Neural cell (in vitro differentiated cells): ENCODE data around the gene PARVA. TPM values are rescaled to one million over a fixed set of nuclear protein-coding genes. Genes with fewer than 3 reads are reported as not detected.

ENCODE experiments used
- H2AFZ ChIP-seq: fragments of 200-600, 300-800 bp; sonication (generic), shearing (Covaris generic); 2 replicates; pipeline ENCODE4 v1.6.0; 2014; ENCODE audit warnings: low read depth, mild to moderate bottlenecking, antibody characterized with exemption, low read length, moderate library complexity
- H3F3A ChIP-seq: fragments of 200-600 bp; shearing (Covaris generic); 2 replicates; pipeline ENCODE4 v1.6.1; 2016; ENCODE audit warnings: mild to moderate bottlenecking, moderate library complexity, mixed read lengths, antibody characterized with exemption, low read length; ENCODE audit not compliant: insufficient read depth, poor library complexity, severe bottlenecking
- H3K27ac ChIP-seq: fragments of 200-600, 300-800 bp; sonication (generic), shearing (Covaris generic); 2 replicates; pipeline ENCODE4 v1.5.1; 2014; ENCODE audit warnings: mild to moderate bottlenecking, low read length, moderate library complexity
- H3K27me3 ChIP-seq: fragments of 300-800, 200-600 bp; sonication (generic), shearing (Covaris generic); 2 replicates; pipeline ENCODE4 v1.6.0; 2014; ENCODE audit warnings: mild to moderate bottlenecking, low read depth, low read length, moderate library complexity; ENCODE audit not compliant: insufficient read depth
- H3K36me3 ChIP-seq: fragments of 300-800, 200-600 bp; sonication (generic), shearing (Covaris generic); 2 replicates; pipeline ENCODE4 v1.5.1; 2014; ENCODE audit warnings: mild to moderate bottlenecking, antibody characterized with exemption, low read length, moderate library complexity; ENCODE audit not compliant: insufficient read depth
- H3K4me2 ChIP-seq: fragments of 300-800, 200-600 bp; sonication (generic), shearing (Covaris generic); 2 replicates; pipeline ENCODE4 v1.6.0; 2014; ENCODE audit warnings: mild to moderate bottlenecking, low read length
- H3K4me3 ChIP-seq: fragments of 300-800, 200-600 bp; sonication (generic), shearing (Covaris generic); 2 replicates; pipeline ENCODE4 v1.5.1; 2014; ENCODE audit warnings: mild to moderate bottlenecking, low read length, moderate library complexity
- H3K79me2 ChIP-seq: fragments of 200-600 bp; shearing (Covaris generic); replicated peaks from 2 replicates; pipeline ENCODE4 v1.6.0; 2014; ENCODE audit warnings: mild to moderate bottlenecking, low read length, moderate library complexity; ENCODE audit not compliant: insufficient read depth
- H3K9ac ChIP-seq: fragments of 300-800, 200-600 bp; sonication (generic), shearing (Covaris generic); 2 replicates; pipeline ENCODE4 v1.6.1; 2016; ENCODE audit warnings: mild to moderate bottlenecking, low read length, mixed read lengths
- H3K9me2 ChIP-seq: fragments of 200-600 bp; shearing (Covaris generic); 2 replicates; pipeline ENCODE4 v1.6.1; 2016; ENCODE audit warnings: mild to moderate bottlenecking, low read length, mixed read lengths; ENCODE audit not compliant: insufficient read depth
- H3K9me3 ChIP-seq: fragments of 200-600, 300-800 bp; sonication (generic), shearing (Covaris generic); 2 replicates; pipeline ENCODE4 v1.6.1; 2016; ENCODE audit warnings: mild to moderate bottlenecking, mixed run types, low read length, moderate library complexity, mixed read lengths
- H4K20me1 ChIP-seq: fragments of 200-600 bp; shearing (Covaris generic); 2 replicates; pipeline ENCODE4 v1.6.1; 2016; ENCODE audit warnings: mild to moderate bottlenecking, mixed run types; ENCODE audit not compliant: insufficient read depth
- EP300 ChIP-seq: fragments of 450-650 bp; conservative IDR thresholded peaks from 2 replicates; pipeline ENCODE4 v1.6.1; 2014; ENCODE audit warnings: antibody characterized with exemption, mild to moderate bottlenecking, moderate library complexity; ENCODE audit not compliant: poor library complexity, severe bottlenecking
- EZH2 ChIP-seq: fragments of 200-600, 300-800 bp; shearing (Covaris generic), sonication (generic); IDR thresholded peaks from 2 replicates; pipeline ENCODE4 v1.6.1; 2014; ENCODE audit warnings: antibody characterized with exemption, low read length, borderline replicate concordance, mild to moderate bottlenecking; ENCODE audit not compliant: insufficient read depth, poor library complexity, severe bottlenecking
- MXI1 ChIP-seq: fragments of 450-650 bp; conservative IDR thresholded peaks from 2 replicates; pipeline ENCODE4 v1.6.1; 2014; ENCODE audit warnings: antibody characterized with exemption, mild to moderate bottlenecking; ENCODE audit not compliant: poor library complexity, severe bottlenecking
- POLR2AphosphoS5 ChIP-seq: IDR thresholded peaks from 2 replicates; pipeline ENCODE4 v1.6.1; 2012
- RAD21 ChIP-seq: fragments of 450-650 bp; conservative IDR thresholded peaks from 2 replicates; pipeline ENCODE4 v1.6.1; 2014; ENCODE audit warnings: antibody characterized with exemption, mild to moderate bottlenecking, moderate library complexity
- SMC3 ChIP-seq: fragments of 450-650 bp; conservative IDR thresholded peaks from 2 replicates; pipeline ENCODE4 v1.6.1; 2014; ENCODE audit warnings: antibody characterized with exemption, mild to moderate bottlenecking, moderate library complexity; ENCODE audit not compliant: poor library complexity
- TAF1 ChIP-seq: IDR thresholded peaks from 2 replicates; pipeline ENCODE4 v1.6.1; 2012; ENCODE audit warnings: low read depth
- polyA plus RNA-seq: library from polyadenylated mRNA; depleted of rRNA; stranded (reverse); fragments of >200 nt; gene quantifications from 2 replicates; pipeline ENCODE4 v1.2.3, GENCODE V29; 2014
- TF ChIP-seq, protein P1 (sequence below): fragments of 450-650 bp; IDR thresholded peaks from 2 replicates; pipeline ENCODE4 v1.5.1; 2014; ENCODE audit warnings: antibody characterized with exemption, mild to moderate bottlenecking, moderate library complexity; ENCODE audit not compliant: poor library complexity, severe bottlenecking
- TF ChIP-seq, protein P2 (sequence below): IDR thresholded peaks from 2 replicates; pipeline ENCODE4 v1.6.1; 2012; ENCODE audit warnings: borderline replicate concordance

Gene PARVA
- polyA plus RNA-seq, 1 donor from 2014 or later: 0.94 TPM

DNA sequence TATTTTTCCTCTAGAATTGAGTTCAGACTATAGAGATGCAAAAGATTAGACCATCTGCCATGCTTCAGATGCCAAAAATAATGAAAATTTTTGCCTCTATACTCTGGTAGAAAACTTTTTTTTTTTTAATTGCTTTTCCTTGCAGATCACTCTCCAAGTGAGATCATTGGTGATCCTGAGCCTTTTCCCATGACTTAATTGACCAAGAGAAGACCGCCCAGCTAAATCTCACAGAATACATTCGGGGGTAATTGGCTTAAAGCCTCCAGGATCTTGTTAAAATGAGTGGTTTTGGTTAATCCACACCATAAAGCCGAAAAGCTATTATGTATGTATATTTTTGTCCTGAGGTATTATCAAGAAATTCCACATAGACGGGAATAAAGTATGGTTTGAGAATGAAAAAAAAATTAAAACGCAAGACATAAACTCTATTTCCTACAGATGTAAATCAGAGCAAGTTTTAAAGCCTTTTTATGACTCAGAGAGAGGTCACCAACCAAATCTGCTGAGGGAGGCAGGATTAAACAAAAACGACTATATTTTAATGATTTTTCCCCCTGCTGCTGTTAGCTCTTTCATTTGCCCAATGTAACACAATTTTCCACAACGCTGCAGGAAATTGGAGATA, 64.0 kb downstream of the PARVA start:
- TF ChIP-seq RAD21 (no peak), EZH2 (no peak), POLR2AphosphoS5 (no peak), SMC3 (no peak), EP300 (no peak), MXI1 (no peak), TAF1 (no peak)
- TF ChIP-seq, protein P1, sequence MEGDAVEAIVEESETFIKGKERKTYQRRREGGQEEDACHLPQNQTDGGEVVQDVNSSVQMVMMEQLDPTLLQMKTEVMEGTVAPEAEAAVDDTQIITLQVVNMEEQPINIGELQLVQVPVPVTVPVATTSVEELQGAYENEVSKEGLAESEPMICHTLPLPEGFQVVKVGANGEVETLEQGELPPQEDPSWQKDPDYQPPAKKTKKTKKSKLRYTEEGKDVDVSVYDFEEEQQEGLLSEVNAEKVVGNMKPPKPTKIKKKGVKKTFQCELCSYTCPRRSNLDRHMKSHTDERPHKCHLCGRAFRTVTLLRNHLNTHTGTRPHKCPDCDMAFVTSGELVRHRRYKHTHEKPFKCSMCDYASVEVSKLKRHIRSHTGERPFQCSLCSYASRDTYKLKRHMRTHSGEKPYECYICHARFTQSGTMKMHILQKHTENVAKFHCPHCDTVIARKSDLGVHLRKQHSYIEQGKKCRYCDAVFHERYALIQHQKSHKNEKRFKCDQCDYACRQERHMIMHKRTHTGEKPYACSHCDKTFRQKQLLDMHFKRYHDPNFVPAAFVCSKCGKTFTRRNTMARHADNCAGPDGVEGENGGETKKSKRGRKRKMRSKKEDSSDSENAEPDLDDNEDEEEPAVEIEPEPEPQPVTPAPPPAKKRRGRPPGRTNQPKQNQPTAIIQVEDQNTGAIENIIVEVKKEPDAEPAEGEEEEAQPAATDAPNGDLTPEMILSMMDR: no peak
- TF ChIP-seq, protein P2, sequence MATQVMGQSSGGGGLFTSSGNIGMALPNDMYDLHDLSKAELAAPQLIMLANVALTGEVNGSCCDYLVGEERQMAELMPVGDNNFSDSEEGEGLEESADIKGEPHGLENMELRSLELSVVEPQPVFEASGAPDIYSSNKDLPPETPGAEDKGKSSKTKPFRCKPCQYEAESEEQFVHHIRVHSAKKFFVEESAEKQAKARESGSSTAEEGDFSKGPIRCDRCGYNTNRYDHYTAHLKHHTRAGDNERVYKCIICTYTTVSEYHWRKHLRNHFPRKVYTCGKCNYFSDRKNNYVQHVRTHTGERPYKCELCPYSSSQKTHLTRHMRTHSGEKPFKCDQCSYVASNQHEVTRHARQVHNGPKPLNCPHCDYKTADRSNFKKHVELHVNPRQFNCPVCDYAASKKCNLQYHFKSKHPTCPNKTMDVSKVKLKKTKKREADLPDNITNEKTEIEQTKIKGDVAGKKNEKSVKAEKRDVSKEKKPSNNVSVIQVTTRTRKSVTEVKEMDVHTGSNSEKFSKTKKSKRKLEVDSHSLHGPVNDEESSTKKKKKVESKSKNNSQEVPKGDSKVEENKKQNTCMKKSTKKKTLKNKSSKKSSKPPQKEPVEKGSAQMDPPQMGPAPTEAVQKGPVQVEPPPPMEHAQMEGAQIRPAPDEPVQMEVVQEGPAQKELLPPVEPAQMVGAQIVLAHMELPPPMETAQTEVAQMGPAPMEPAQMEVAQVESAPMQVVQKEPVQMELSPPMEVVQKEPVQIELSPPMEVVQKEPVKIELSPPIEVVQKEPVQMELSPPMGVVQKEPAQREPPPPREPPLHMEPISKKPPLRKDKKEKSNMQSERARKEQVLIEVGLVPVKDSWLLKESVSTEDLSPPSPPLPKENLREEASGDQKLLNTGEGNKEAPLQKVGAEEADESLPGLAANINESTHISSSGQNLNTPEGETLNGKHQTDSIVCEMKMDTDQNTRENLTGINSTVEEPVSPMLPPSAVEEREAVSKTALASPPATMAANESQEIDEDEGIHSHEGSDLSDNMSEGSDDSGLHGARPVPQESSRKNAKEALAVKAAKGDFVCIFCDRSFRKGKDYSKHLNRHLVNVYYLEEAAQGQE: no peak
- no peaks in the 10 kb centered on the region for H3K79me2 ChIP-seq
- H4K20me1 ChIP-seq: no peaks in the 10 kb centered on the region
- no peak overlapping the region for H2AFZ ChIP-seq
- H3K36me3 ChIP-seq: no peaks in the 10 kb centered on the region
- H3K4me2 ChIP-seq: no peak overlapping the region
- H3F3A ChIP-seq: no peaks in the 10 kb centered on the region
- no peak overlapping the region for H3K4me3 ChIP-seq
- H3K9ac ChIP-seq: no peak overlapping the region
- no peaks in the 10 kb centered on the region for H3K27me3 ChIP-seq
- no peaks in the 10 kb centered on the region for H3K9me2 ChIP-seq
- H3K9me3 ChIP-seq: no peaks in the 10 kb centered on the region
- H3K27ac ChIP-seq: no peak overlapping the region

DNA sequence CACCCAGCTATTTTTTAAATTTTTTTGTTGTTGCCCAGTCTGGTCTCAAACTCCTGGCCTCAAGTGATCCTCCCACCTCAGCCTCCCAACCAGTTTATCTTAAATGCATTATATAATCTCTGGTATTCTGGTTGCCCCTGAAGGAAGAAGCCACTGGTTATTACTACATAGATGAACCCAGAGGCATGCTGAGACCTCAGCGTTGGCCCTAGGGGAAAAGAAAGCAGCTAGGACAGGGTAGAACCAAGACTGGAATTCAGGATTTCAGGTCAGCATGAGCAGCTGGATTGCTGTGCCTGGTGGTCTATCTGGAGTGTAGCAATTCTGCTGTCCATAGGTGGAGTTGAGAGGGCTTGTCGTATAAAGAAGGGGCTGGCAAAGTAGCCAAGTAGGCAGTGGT, 67.2 kb downstream of the PARVA start:
- Histone ChIP-seq H3K27me3 (no peaks in the 10 kb centered on the region), H3K9me2 (no peaks in the 10 kb centered on the region), H3K36me3 (no peaks in the 10 kb centered on the region), H3K79me2 (no peaks in the 10 kb centered on the region), H3K4me3 (no peak overlapping the region), H3F3A (no peaks in the 10 kb centered on the region), H4K20me1 (no peaks in the 10 kb centered on the region), H3K9ac (no peak overlapping the region), H3K9me3 (no peaks in the 10 kb centered on the region), H2AFZ (no peak overlapping the region), H3K4me2 (no peak overlapping the region), H3K27ac (no peak overlapping the region)
- no peak for TF ChIP-seq POLR2AphosphoS5
- TF ChIP-seq TAF1: no peak
- no peak for TF ChIP-seq RAD21
- no peak for TF ChIP-seq EZH2
